Posterior cingulate gyrus (tissue), 11 donors: ENCODE measurements around the gene IKZF2.

Experiments used
- DNase-seq, 10 donors: peaks; one replicate each; pipeline versions ENCODE4 v3.0.0 to v3.0.0-alpha.2; 2020 to 2021; ENCODE audit warnings: mixed read lengths in 3 of 10
- intact Hi-C: fragments of 100-400 bp; cut with DNase I; formaldehyde crosslinking; loops from one replicate; pipeline ENCODE4 v1.15.1; 2023

IKZF2 gene

GRCh38 chr2:213010106-213010779 lies 141.2 kb downstream of the IKZF2 start:
- DNase-seq = no peak
- intact Hi-C loops = no loop called here

- intact Hi-C loops = no loop called here
- DNase-seq = no peak
Measured at GRCh38 chr2:213007290-213007838, 144.0 kb downstream of the IKZF2 start.

GRCh38 chr2:213004197-213004821 lies 147.1 kb downstream of the IKZF2 start:
- DNase-seq = no peak
- intact Hi-C loops = no loop called here

- DNase-seq = no peak
- intact Hi-C loops = no loop called here
Measured at GRCh38 chr2:213002383-213002782, 149.0 kb downstream of the IKZF2 start.

- intact Hi-C loops = no loop called here
- no peak for DNase-seq
Measured at GRCh38 chr2:213001297-213001910, 150.0 kb downstream of the IKZF2 start.

GRCh38 chr2:212998626-212999359 lies 152.6 kb downstream of the IKZF2 start:
- DNase-seq = no peak
- intact Hi-C loops = no loop called here

GRCh38 chr2:212997526-212998020 lies 153.8 kb downstream of the IKZF2 start:
- intact Hi-C loops = no loop called here
- no peak for DNase-seq

GRCh38 chr2:212995920-212996319 lies 155.5 kb downstream of the IKZF2 start:
- intact Hi-C loops = no loop called here
- DNase-seq = no peak

- intact Hi-C loops = no loop called here
- no peak for DNase-seq
Measured at GRCh38 chr2:212994976-212995375, 156.4 kb downstream of the IKZF2 start.

- no peak for DNase-seq
- intact Hi-C loops = no loop called here
Measured at GRCh38 chr2:212991120-212991519, 160.3 kb downstream of the IKZF2 start.

GRCh38 chr2:212990697-212991096 lies 160.7 kb downstream of the IKZF2 start:
- DNase-seq = no peak
- intact Hi-C loops = no loop called here

GRCh38 chr2:212987492-212987891 lies 163.9 kb downstream of the IKZF2 start:
- no peak for DNase-seq
- intact Hi-C loops = no loop called here

GRCh38 chr2:212984129-212984528 lies 167.3 kb downstream of the IKZF2 start:
- DNase-seq = no peak
- intact Hi-C loops = no loop called here

- intact Hi-C loops = no loop called here
- DNase-seq = no peak
Measured at GRCh38 chr2:212979799-212980198, 171.6 kb downstream of the IKZF2 start.

- no peak for DNase-seq
- intact Hi-C loops = no loop called here
Measured at GRCh38 chr2:212979046-212979612, 172.3 kb downstream of the IKZF2 start.

GRCh38 chr2:212977152-212977551 lies 174.3 kb downstream of the IKZF2 start:
- intact Hi-C loops = no loop called here
- no peak for DNase-seq

- intact Hi-C loops = no loop called here
- DNase-seq = no peak
Measured at GRCh38 chr2:212975333-212975732, 176.1 kb downstream of the IKZF2 start.

- DNase-seq = no peak
- intact Hi-C loops = no loop called here
Measured at GRCh38 chr2:212974692-212975091, 176.7 kb downstream of the IKZF2 start.

- intact Hi-C loops = no loop called here
- no peak for DNase-seq
Measured at GRCh38 chr2:212973347-212973746, 178.1 kb downstream of the IKZF2 start.

- intact Hi-C loops = no loop called here
- no peak for DNase-seq
Measured at GRCh38 chr2:212970132-212970531, 181.3 kb downstream of the IKZF2 start.
